Measurements from ENCODE around the gene IGSF21.

IGSF21 gene

DNA sequence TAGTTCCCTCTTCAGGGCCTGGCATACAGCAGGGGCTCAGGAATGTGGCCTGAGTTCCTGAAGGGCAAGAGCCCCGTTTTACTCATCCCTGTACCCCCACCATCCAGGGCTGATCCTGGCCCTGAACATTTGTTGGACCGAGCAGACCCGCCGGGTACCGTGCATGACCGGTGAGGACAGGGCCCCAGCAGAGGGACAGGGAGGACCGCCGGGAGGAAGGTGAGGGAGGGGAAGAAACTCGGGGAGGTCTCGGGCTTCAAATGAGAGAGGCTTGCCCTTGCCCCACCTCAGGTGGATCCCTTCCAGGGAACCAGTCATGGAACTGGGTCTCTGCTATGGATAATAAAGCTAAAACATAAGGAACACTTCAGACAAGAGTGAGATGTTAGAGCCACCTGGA, 205.4 kb downstream of the IGSF21 start (continued):
- TF ChIP-seq BACH2 (CRISPR knock-in tag; IDR thresholded peaks at IDR 0.05; ENCODE audit: borderline replicate concordance), result no peak

DNA sequence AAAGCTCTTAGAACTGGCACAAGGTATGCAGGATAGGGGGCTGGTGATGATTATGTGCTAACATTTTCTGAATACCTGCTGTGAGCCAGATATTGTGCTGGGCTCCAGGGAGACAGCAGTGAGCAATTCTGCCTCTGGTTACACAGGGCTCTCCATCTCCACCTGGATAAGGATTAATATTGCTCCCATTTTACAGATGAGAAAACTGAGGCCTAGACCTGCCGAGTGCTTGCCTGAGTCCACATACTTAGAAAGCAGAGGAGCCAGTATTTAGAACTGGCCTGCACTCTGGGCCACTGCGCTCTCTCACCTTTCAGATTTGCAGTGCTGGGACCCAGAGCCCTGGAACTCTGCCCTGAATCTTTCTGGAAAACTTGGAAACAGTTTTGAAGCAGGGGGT, 205.9 kb downstream of the IGSF21 start:
- no peak for ATAC-seq
- TF ChIP-seq ZC3H10 (CRISPR knock-in tag; IDR thresholded peaks at IDR 0.05) (no peak), CSDC2 (CRISPR knock-in tag; IDR thresholded peaks at IDR 0.05) (no peak), ESRRG (CRISPR knock-in tag; IDR thresholded peaks at IDR 0.05) (no peak), ZFP30 (CRISPR knock-in tag; IDR thresholded peaks at IDR 0.05) (no peak), ZNF565 (CRISPR knock-in tag; conservative IDR thresholded peaks at IDR 0.05; ENCODE audit: low read depth) (no peak), TOX (CRISPR knock-in tag; IDR thresholded peaks at IDR 0.05; ENCODE audit: borderline replicate concordance) (no peak), ZFP3 (CRISPR knock-in tag; IDR thresholded peaks at IDR 0.05) (no peak), OSR1 (CRISPR knock-in tag; IDR thresholded peaks at IDR 0.05) (no peak), RARB (CRISPR knock-in tag; IDR thresholded peaks at IDR 0.05) (no peak), GLIS3 (CRISPR knock-in tag; IDR thresholded peaks at IDR 0.05) (no peak), TCF4 (CRISPR knock-in tag; IDR thresholded peaks at IDR 0.05; ENCODE audit: borderline replicate concordance) (no peak)
- TF ChIP-seq, protein P1, sequence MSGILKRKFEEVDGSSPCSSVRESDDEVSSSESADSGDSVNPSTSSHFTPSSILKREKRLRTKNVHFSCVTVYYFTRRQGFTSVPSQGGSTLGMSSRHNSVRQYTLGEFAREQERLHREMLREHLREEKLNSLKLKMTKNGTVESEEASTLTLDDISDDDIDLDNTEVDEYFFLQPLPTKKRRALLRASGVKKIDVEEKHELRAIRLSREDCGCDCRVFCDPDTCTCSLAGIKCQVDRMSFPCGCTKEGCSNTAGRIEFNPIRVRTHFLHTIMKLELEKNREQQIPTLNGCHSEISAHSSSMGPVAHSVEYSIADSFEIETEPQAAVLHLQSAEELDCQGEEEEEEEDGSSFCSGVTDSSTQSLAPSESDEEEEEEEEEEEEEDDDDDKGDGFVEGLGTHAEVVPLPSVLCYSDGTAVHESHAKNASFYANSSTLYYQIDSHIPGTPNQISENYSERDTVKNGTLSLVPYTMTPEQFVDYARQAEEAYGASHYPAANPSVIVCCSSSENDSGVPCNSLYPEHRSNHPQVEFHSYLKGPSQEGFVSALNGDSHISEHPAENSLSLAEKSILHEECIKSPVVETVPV (CRISPR knock-in tag; IDR thresholded peaks at IDR 0.05), result no peak
- TF ChIP-seq, protein P2, sequence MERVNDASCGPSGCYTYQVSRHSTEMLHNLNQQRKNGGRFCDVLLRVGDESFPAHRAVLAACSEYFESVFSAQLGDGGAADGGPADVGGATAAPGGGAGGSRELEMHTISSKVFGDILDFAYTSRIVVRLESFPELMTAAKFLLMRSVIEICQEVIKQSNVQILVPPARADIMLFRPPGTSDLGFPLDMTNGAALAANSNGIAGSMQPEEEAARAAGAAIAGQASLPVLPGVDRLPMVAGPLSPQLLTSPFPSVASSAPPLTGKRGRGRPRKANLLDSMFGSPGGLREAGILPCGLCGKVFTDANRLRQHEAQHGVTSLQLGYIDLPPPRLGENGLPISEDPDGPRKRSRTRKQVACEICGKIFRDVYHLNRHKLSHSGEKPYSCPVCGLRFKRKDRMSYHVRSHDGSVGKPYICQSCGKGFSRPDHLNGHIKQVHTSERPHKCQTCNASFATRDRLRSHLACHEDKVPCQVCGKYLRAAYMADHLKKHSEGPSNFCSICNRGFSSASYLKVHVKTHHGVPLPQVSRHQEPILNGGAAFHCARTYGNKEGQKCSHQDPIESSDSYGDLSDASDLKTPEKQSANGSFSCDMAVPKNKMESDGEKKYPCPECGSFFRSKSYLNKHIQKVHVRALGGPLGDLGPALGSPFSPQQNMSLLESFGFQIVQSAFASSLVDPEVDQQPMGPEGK (CRISPR knock-in tag; IDR thresholded peaks at IDR 0.05; ENCODE audit: borderline replicate concordance), result no peak
- TF ChIP-seq, protein P3, sequence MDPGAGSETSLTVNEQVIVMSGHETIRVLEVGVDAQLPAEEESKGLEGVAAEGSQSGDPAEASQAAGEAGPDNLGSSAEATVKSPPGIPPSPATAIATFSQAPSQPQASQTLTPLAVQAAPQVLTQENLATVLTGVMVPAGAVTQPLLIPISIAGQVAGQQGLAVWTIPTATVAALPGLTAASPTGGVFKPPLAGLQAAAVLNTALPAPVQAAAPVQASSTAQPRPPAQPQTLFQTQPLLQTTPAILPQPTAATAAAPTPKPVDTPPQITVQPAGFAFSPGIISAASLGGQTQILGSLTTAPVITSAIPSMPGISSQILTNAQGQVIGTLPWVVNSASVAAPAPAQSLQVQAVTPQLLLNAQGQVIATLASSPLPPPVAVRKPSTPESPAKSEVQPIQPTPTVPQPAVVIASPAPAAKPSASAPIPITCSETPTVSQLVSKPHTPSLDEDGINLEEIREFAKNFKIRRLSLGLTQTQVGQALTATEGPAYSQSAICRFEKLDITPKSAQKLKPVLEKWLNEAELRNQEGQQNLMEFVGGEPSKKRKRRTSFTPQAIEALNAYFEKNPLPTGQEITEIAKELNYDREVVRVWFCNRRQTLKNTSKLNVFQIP (CRISPR knock-in tag; IDR thresholded peaks at IDR 0.05; ENCODE audit: borderline replicate concordance, low read depth), result no peak

DNA sequence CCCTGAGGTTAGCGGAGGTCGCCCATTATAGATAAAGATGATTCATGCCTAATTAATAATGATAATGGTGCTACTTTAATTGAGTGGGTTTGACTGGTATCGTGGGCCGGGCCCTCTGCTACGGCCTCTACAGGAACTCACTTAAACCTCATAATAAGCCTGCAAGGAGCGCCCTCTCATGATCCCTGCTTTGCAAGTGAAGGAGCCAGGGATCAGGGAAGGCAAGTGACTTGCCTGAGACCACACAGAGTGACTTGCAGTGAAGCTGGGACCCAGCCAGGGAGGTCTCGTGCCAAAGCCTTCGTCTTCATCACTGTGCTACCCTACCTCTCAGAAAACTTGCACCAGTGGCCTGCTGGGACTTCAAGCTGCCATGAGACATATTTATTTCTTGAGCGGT, 206.8 kb downstream of the IGSF21 start:
- no peak for TF ChIP-seq ARNTL (CRISPR knock-in tag; IDR thresholded peaks at IDR 0.05; ENCODE audit: borderline replicate concordance, low read depth)
- no peak for ATAC-seq

DNA sequence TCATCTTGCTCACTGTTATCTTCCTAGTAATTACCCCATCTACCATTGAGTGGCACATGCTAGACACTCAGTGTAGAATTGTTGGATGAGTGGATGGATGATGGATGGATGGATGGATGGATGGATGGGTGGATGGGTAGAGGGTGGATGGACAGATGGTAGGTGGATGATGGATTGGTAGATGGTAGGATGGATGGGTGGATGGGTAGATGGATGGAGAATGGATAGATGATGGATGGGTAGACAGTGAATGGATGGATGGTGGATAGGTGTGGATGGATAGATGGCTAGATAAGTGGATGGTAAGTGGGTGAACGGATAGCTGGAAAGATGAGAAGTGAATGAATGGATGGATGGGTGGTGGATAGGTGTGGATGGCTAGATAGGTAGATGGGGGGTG, 207.9 kb downstream of the IGSF21 start:
- no peak for TF ChIP-seq PPARA (CRISPR knock-in tag; IDR thresholded peaks at IDR 0.05; ENCODE audit: borderline replicate concordance)
- no peak for TF ChIP-seq OSR1 (CRISPR knock-in tag; IDR thresholded peaks at IDR 0.05)
- no peak for TF ChIP-seq ZNF565 (CRISPR knock-in tag; conservative IDR thresholded peaks at IDR 0.05; ENCODE audit: low read depth)
- TF ChIP-seq, protein P2 (CRISPR knock-in tag; IDR thresholded peaks at IDR 0.05; ENCODE audit: borderline replicate concordance), result no peak
- no peak for TF ChIP-seq ZC3H10 (CRISPR knock-in tag; IDR thresholded peaks at IDR 0.05)
- no peak for TF ChIP-seq SNAI2 (CRISPR knock-in tag; IDR thresholded peaks at IDR 0.05)
- no peak for TF ChIP-seq ISL1 (CRISPR knock-in tag; IDR thresholded peaks at IDR 0.05)
- no peak for TF ChIP-seq TOX (CRISPR knock-in tag; IDR thresholded peaks at IDR 0.05; ENCODE audit: borderline replicate concordance)
- no peak for TF ChIP-seq ARNTL (CRISPR knock-in tag; IDR thresholded peaks at IDR 0.05; ENCODE audit: borderline replicate concordance, low read depth)
- no peak for TF ChIP-seq ZNF70 (CRISPR knock-in tag; IDR thresholded peaks at IDR 0.05)
- TF ChIP-seq, protein P4, sequence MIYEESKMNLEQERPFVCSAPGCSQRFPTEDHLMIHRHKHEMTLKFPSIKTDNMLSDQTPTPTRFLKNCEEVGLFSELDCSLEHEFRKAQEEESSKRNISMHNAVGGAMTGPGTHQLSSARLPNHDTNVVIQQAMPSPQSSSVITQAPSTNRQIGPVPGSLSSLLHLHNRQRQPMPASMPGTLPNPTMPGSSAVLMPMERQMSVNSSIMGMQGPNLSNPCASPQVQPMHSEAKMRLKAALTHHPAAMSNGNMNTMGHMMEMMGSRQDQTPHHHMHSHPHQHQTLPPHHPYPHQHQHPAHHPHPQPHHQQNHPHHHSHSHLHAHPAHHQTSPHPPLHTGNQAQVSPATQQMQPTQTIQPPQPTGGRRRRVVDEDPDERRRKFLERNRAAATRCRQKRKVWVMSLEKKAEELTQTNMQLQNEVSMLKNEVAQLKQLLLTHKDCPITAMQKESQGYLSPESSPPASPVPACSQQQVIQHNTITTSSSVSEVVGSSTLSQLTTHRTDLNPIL (CRISPR knock-in tag; IDR thresholded peaks at IDR 0.05; ENCODE audit: low read depth), result no peak
- TF ChIP-seq, protein P1 (CRISPR knock-in tag; IDR thresholded peaks at IDR 0.05), result no peak
- no peak for TF ChIP-seq CSDC2 (CRISPR knock-in tag; IDR thresholded peaks at IDR 0.05)
- no peak for TF ChIP-seq GLIS3 (CRISPR knock-in tag; IDR thresholded peaks at IDR 0.05)
- no peak for TF ChIP-seq BACH2 (CRISPR knock-in tag; IDR thresholded peaks at IDR 0.05; ENCODE audit: borderline replicate concordance)
- TF ChIP-seq ESRRG (CRISPR knock-in tag; IDR thresholded peaks at IDR 0.05), result no peak
- ATAC-seq, result no peak

Data from SK-N-SH treated with all-trans-retinoic acid at 6 μM for 48 hours (cell line).